NCI-H2107 (cell line): ENCODE results near the gene DNAJC28.
"Not testable (repeated sequence)": the region's sequence is repeated elsewhere in the genome, so short reads cannot be mapped to it uniquely, and the experiment has no call there.

ENCODE experiments used
- DNase-seq: peaks from one replicate; lab custom pipeline; 2025; lab: John Stamatoyannopoulos, UW

Gene DNAJC28, protein sequence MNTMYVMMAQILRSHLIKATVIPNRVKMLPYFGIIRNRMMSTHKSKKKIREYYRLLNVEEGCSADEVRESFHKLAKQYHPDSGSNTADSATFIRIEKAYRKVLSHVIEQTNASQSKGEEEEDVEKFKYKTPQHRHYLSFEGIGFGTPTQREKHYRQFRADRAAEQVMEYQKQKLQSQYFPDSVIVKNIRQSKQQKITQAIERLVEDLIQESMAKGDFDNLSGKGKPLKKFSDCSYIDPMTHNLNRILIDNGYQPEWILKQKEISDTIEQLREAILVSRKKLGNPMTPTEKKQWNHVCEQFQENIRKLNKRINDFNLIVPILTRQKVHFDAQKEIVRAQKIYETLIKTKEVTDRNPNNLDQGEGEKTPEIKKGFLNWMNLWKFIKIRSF

DNA sequence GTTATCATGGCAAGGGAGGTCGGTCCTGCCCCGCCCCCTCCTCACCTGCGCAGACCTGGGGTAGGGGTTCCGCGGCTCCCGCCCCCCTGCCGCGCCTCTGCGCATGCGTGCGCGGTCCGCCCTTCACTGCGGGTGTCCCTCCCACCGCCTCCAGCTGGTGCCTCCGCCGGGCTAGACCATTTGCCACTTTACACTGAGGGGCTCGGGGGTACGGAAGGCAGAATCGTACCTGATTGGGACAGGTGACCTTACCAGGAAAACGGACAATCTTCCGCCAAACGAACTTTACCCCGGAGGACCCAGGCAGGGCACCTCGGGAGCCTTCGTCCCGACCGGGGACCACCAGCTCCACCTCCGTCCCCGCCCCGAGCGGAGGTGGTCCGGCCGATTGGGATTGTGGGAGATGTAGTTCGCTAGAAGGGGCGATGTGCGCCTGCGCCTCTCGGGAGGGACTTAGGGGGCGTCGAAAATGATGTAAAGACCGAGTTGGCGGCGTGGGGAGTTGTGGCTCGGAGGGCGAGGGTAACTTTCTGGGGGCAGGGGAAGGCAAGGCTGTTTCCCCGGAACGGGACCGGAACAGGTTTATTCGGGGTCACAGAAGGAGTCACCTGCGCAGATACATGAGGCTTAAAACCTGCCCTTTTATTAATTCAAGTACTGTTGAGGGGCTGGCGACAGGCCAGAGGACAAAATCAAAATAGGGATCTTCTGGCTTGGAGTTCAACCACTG lies at the start of gene DNAJC28:
Gene DNAJC28 (minus strand): TSS at position 344 of the 730 bp plus-strand sequence. CDS start 2,323 bp downstream, outside the sequence.
- peak; percentile 78 for DNase-seq

DNA sequence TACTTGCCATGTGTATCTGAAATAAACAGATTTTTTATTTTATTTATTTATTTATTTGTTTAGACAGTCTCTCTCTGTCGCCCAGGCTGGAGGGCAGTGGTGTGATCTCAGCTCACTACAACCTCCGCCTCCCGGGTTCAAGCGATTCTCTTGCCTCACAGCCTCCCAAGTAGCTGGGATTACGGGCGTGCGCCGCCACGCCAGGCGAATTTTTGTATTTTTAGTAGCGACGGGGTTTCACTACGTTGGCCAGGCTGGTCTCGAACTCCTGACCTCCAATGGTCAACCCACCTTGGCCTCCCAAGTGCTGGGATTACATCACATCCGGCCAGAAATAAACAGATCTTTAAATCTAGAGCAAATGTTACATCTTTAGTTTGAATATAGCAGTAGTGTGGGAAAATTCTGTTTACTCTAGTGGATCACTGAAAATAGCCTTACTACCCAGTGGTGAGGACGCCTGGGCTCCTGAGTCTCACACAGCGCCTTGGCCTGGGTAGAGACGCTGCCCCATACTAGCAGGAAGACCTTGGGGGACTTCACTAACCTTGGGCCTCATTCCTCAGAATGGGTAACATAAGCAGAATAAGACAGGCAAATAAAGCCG lies 49.7 kb upstream of the DNAJC28 start:
- no peak for DNase-seq

DNA sequence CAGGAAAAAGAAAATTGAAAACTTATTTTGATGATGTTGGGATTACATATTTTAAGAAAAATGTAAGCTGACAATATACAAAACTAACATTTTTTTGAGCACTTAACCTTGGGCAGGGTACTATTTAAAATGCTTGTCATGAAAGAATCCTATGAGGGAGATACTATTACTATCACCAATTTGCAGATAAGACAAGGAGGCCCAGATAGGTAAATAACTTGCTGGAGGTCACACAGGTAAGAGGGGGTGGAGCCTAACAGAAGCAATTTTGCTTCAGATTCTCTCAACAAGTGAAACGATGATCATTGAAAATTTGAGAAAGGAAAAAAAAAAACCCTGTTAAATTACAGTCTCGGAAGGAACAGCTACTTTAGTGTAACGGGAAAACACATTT lies 49.2 kb upstream of the DNAJC28 start:
- no peak for DNase-seq

DNA sequence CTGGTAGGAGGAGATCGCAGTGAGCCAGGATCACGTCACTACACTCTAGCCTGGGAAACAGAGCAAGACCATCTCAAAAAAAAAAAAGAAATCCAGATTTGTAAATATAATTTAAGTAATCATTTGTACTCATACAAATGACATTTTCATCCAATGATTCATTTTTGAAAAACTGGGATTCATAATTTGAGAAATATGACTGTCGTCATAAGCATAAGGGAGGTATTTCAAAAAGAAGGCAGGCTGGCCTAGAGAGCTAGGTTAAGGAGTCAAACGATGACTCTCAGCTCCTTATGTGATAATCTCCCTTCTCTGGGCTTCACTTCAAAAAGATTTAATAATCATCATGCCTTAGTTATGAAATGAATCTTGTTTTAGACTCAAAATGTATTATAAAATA lies 48.1 kb upstream of the DNAJC28 start:
- no peak for DNase-seq

DNA sequence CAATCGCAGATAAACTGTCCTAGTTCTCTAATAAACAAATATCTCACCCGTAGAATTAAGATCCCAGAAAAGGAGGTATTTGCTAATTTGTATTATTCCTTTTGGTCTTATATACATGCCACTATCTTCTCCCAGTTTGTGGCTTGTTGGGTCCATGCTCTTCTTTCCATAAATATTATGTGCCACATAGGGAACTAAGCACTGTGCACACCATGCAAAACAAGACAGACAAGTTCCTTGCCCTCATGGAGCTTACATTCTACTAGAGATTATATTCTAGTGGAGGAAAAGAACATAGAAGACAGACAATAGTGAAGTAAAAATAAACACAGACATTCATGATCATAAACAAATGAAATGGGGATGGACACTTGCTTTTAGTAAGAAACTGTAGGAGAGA lies 45.7 kb upstream of the DNAJC28 start:
- no peak for DNase-seq

DNA sequence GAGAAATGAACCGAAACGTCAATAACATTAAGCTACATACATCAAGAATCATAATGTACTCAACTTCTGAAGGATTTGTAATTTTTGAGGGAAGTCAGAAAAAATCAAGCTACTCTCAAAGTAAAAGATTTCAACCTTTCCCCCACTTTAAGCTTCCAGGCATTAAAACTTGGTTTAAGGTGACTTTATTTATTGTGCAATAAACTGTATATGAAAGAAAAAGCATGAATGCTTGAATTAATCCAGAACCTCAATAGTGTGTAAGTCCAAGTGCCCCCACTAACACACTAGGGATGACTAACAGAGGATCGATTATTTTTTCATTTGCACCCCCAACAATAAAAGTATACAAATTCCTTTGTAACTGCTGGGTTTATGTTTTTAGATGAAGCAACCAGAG lies 39.5 kb upstream of the DNAJC28 start:
- no peak for DNase-seq

DNA sequence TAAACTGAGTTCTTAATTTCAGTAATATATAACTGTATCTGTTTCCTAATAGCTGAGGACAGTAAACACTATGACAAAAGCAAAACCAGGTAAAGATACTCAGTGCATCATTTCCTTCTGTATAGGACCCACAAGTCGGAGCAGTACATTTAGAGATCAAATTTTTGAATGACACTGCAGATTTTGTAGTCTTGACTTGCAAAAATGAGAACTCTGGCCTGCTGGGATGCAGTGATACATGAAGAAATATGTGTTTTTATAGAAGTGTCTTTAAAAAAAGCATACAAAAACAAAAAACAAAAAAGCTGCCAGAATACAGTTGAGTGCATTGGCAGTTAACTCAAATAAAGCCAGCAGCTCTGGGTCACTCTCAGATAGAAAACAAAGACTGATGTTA lies 31.4 kb upstream of the DNAJC28 start:
- DNase-seq = no peak

DNA sequence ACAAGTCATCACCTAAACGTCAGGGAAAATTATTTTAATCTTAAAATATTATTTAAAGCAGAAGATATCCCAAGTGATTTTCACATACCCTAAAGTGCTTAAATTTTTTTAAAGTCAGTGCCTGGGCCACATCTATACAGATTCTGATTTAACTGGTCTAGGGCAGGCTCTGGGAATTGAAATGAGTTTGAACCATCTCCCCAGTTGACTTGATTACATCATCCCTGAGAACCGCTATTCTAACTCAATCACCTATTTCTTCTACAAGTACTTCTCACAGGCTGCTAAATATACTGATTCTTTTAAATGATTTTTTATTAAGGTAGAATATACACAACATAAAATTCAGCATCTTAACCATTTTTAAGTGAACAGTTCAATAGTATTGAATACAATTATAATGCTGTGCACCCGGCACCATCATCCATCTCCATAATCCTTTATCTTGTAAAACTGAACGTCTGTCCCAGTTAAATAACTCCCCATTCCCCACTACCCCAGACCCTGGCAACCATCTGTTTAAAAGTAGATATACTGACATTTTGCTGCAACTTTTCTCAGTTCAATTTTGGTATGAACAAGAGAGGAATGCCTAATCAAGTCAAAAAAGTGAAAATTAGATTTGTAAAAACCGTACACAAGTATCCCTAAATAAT lies 30.9 kb upstream of the DNAJC28 start:
- DNase-seq = no peak

DNA sequence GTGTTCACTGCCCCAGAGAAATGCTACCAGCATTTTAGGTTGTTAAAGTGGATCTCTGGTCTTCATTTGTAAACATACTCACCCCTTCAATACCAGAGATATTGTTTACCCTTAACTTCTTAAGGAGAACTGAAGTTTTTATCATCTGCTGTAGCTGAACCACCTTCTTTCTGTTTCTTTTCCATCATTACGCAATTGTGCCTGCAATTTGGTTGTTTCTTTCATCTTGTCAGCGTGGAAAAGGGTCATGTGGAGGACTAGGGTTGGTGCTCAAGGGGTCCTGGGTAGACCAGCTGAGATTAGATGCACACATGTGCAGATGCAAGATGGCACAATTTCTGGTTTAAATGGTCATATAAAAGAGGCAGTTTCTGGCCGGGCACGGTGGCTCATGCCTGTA lies 27.4 kb upstream of the DNAJC28 start:
- DNase-seq = no peak

DNA sequence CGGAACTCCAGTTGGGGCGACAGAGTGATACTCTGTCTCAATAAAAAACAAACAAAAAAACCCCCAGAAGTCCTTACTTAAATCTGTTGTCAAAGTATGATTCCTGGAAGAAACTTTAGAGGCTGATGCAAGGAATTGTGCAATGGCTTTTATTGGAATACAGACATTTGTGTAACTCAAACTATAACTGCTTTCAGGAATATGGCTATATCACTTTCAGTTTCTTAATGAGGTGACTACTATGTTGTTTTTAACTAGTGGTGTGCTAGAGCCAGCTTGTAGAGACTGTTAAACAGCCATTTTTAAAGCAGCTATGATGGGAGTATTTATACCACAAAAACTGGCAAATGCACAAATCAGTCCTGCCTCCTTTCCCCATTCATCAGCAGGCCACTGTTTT lies 22.7 kb upstream of the DNAJC28 start:
- no peak for DNase-seq

DNA sequence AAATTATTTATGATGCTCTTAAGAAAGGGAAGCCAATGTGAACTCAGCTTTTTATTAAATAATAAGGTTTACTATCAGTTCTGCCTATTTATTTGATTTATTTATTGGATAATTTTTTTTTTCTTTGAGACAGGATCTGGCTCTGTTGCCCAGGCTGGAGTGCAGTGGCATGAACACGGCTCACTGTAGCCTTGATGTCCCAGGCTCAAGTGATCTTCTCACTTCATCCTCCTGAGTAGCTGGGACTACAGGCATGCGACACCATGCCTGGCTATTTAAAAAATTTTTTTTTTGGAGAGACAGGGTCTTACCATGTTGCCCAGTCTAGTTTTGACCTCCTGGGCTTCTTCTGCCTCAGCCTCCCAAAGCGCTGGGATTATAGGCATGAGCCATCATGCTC lies 21.0 kb upstream of the DNAJC28 start:
- no peak for DNase-seq

DNA sequence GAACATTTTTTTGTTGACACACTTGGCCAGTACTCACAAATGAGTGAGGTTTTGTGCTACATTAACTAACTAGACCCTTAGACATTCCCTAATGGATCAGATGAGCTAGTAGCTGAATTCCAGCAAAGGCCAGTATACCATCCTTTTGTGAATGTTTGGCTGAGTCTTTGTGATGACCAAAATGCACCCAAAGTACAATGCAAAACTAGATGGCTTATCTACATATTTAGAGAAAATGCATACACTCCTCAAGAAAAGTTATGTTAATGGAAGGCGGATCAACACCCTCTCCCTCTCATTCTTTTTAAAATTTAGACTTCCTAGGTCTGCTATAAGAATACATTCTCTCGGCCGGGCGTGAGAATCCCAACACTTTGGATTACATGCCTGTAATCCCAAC lies 20.1 kb upstream of the DNAJC28 start:
- DNase-seq = no peak

DNA sequence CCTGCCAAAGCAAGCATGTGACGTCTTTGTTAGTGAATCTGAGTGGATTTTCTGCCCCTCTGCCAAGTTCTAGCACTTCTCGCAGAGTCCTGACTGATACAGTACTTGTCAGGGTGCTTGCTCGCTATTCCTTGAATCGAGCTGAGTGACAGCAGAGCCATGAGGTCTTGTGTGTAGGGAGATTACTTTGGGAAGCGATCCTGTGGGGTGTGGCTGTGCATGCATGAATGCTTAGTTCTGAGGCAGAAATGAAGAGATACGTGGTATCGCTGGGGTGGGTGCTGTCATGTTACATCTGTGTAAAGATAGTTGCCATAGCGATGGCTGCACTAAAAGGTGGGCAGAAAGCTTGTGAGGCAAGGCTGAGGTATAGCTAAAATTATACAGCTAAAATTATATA lies 19.3 kb upstream of the DNAJC28 start:
- DNase-seq = no peak

DNA sequence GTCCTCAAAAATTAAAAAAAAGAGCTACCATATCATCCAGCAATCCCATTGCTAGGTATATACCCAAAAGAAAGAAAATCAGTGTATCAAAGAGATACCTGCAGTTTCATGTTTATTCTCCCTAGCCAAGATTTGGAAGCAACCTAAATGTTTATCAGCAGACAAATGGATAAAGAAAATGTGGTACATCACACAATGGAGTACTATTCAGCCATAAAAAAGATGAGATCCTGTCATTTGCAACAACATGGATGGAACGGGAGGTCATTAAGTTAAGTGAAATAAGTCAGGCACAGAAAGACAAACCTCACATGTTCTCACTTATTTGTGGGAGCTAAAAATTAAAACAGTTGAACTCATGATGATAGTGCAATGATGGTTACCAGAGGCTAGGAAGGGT lies 15.5 kb upstream of the DNAJC28 start:
- DNase-seq = not testable (repeated sequence)

DNA sequence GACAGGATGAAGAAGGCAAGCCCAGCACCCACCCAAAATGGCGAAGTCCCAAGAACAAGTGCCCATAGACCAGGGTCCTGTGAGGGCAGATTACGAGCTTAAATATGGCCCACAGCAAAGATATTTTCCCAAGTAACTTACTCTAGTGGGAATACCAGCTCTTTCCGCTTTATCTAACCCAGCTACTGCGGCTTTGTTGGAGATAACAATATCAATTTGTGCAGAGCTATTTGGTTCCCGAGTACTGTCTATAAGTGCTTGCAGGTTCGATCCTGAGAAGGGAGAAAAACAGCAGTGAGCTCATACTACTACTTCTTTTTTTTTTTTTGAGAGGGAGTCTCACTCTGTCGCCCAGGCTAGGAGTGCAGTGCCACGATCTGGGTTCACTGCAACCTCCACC lies 14.3 kb upstream of the DNAJC28 start:
- no peak for DNase-seq

DNA sequence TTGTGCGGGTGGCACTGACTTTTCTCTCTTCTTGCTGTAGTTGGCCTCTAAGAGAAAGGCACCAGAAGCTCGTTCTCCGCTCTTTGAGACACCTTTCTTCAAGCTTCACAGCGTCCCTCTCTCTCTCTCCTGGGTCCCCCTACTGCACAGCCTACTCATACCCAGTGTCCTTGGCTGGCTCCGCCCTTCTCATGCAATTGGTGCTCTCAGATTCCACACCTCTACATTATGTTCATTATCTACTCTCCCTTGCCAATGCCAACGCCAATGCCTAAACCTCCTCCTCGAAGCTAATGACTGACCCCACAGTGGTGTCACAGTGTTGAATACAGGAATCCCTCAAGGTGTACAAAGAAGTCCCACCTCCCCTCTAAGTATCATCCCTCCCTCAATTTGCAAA lies 4.8 kb upstream of the DNAJC28 start:
- no peak for DNase-seq

DNA sequence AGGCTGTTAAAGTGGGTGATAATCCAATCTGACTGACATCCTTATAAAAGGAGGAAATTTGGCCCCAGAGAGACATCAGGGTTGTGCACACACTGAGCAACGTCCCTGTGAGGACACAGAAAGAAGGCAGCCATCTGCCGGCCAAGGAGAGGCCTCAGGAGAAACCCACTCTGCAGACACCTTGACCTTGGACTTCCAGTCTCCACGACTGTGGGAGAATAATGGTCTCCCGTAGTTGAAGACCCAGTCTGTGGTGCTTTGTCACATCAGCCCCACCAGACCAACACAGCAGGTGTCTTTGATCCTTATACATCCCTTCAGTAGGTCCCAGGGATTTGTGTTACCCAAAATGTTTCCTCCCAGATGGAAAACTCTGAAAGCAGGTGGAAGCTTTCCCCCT lies 4.2 kb upstream of the DNAJC28 start:
- no peak for DNase-seq

DNA sequence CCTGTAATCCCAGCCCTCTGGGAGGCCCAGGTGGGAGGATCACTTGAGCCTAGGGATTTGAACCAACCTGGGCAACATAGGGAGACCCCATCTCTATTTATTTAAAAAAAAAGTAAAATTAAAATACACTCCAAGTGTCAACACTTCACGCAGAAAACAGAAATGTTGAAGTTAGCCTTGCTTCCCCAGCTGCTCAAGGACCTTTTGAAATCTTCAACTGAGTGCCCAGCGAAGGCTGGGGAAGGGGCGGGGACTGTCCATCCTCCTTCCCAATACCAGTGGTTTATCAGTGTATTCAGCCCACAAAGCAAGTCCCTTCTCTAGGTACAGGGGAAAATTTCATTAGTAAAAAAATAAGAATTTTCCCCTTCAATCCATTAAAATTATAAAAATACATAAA lies 2.2 kb upstream of the DNAJC28 start:
- no peak for DNase-seq

DNA sequence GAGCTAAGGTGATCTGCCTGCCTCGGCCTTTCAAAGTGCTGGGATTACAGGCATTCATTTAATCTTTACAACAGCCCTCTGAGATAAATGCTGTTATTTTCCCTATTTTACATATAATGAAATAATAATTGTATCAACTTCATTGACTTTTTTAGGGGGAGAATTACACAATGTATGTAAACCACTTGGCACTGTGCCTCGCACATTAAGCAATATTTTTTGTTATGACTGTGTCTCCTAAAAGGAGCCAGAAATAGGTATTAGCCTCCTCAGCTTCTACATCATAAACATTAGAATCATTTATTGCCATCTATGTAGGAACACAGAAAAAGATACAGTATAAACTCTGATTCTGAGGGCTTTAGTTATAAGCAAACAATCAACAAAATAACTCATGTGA lies 1.1 kb upstream of the DNAJC28 start:
- DNase-seq = no peak

DNA sequence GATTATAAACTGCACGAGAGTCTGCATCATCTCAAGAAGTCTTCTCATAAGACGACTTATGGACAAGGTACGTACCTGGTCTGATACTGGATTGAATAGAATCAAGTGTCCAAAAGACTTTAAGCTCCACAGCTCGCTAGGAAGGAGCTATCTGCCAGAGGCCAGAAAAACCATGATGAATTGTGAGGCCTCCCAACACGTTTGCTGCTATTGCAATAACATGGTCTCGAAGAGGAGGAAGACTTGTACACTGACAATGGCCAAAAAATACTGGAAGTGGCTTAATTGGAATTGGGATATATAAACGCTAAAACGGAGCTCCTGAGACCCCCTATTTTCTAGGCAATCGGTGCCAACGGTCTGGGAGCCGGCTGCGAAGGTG lies 534 bp downstream of the DNAJC28 start:
- DNase-seq = no peak

DNA sequence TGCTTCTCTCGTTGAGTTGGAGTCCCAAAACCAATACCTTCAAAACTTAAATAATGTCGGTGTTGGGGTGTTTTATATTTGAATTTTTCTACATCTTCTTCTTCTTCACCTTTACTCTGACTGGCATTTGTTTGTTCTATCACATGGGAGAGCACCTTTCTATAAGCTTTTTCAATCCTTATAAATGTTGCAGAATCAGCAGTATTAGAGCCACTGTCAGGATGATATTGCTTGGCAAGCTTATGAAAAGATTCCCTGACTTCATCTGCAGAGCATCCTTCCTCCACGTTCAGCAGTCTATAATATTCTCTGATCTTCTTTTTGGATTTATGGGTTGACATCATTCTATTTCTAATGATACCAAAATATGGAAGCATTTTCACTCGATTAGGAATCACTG lies 2.6 kb downstream of the DNAJC28 start:
- DNase-seq = no peak

DNA sequence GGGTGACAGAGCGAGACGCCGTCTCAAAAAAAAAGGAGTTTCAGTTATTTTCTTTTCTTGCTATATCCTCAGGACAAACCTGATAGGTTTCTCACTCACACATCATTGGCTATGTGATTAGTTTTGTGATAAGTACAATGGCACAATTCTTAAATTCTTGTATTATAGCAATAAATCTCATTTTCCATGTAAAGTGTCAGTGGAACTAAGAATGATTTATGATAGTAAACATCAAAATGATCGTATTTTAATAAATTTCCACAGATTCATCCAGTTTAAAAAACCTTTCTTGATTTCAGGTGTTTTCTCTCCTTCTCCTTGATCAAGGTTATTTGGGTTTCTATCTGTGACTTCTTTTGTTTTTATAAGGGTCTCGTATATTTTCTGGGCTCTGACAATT lies 3.5 kb downstream of the DNAJC28 start:
- DNase-seq = no peak
